Activated naive CD4-positive, alpha-beta T cell treated with anti-CD3 and anti-CD28 coated beads, Interleukin-2, amount 10 ng/mL, durations not matched to agents 7 days and 5 days (primary cell): Measurements from ENCODE around the gene SH2B3.
A peak's percentile ranks its signal among the peaks of the same experiment; 100 is the strongest.
"Not testable (repeated sequence)": the region's sequence is repeated elsewhere in the genome, so short reads cannot be mapped to it uniquely, and the experiment has no call there.

ENCODE experiments used
- CTCF ChIA-PET: fragments of 350-600 bp; sonication (Branson Sonifier 250); formaldehyde crosslinking; loops from one replicate; lab custom pipeline; 2021; ENCODE audit warnings: antibody characterized with exemption; lab: Charles Lee
- DNase-seq: peaks from one replicate; pipeline ENCODE4 v3.0.0-alpha.2; 2020
- H3K27ac Mint-ChIP-seq: one replicate; pipeline ENCODE4 v1.8.0; 2021; ENCODE audit warnings: mild to moderate bottlenecking, moderate library complexity, mixed read lengths
- H3K27me3 Mint-ChIP-seq: one replicate; pipeline ENCODE4 v1.8.0; 2021; ENCODE audit warnings: mild to moderate bottlenecking, mixed read lengths
- H3K36me3 Mint-ChIP-seq: one replicate; pipeline ENCODE4 v1.8.0; 2021; ENCODE audit warnings: mixed read lengths
- H3K4me1 Mint-ChIP-seq: one replicate; pipeline ENCODE4 v1.8.0; 2021; ENCODE audit warnings: mixed read lengths
- H3K4me3 Mint-ChIP-seq: one replicate; pipeline ENCODE4 v1.8.0; 2021; ENCODE audit warnings: mild to moderate bottlenecking, moderate library complexity, mixed read lengths
- H3K9me3 Mint-ChIP-seq: one replicate; pipeline ENCODE4 v1.8.0; 2021; ENCODE audit warnings: mixed read lengths

SH2B3 gene

DNA sequence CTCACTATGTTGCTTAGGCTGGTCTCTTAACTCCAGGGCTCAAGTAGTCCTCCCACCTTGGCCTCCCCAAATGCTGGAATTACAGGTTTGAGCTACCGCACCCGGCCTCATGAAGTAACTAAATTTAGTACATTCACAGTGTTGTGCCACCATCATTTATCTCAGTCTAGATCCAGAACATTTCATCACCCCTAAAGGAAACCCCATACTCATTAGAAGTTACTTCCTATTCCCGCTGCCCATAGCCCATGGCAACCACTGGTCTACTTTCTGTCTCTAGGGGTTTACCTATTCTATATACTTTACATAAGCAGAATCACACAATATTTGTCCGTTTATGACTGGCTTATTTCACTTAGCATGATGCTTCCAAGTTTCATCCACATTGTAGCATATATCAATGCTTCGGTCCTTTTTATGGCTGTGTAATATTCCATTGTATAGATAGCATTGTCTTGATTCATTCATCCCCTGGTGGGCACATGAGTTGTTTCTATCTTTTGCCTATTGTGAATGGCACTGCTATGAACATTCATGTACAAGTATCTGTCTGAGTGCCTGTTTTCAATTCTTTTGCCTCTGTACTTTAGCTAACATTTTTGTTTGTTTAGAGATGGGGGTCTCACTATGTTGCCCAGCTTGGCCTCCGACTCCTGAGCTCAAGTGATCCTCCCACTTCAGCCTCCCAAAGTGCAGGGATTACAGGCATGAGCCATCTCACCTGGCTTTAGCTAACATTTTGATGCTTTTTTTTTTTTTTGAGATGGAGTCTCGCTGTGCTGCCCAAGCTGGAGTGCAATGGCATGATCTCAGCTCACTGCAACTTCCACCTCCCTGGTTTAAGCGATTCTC is 10.2 kb upstream of the SH2B3 start:
- H3K27me3 Mint-ChIP-seq = peaks cover 29% of the 10 kb centered on the region
- no peak overlapping the region for H3K4me3 Mint-ChIP-seq
- no peaks in the 10 kb centered on the region for H3K9me3 Mint-ChIP-seq
- H3K27ac Mint-ChIP-seq = no peak overlapping the region
- H3K4me1 Mint-ChIP-seq = peaks cover 20% of the 10 kb centered on the region
- no peaks in the 10 kb centered on the region for H3K36me3 Mint-ChIP-seq
- CTCF ChIA-PET = interaction anchor here (0.6 to 24.2 kb wide), 25 partner anchors 9 to 699 kb away, joined by 3 to 757 read pairs (median 6); partner anchors contain the start of genes ACAD10, BRAP and PHETA1
- no peak for DNase-seq

DNA sequence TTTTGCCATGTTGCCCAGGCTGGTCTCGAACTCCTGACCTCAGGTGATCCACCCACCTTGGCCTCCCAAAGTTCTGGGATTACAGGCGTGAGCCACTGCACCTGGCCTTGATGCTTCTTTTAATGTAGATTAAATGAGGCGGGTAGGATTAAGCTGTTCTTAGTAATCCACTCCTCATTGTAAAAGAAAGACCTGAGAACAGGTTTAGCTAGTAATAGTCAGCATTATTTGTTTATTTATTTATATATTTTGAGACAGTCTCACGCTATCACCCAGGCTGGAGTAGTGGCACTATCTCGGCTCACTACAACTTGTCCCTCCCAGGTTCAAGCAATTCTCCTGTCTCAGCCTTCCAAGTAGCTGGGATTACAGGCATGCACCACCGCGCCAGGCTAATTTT is 9.5 kb upstream of the SH2B3 start:
- not testable (repeated sequence) for H3K9me3 Mint-ChIP-seq, H3K4me3 Mint-ChIP-seq, H3K36me3 Mint-ChIP-seq, H3K27ac Mint-ChIP-seq, DNase-seq
- Mint-ChIP-seq H3K27me3 (peaks cover 23% of the 10 kb centered on the region), H3K4me1 (peaks cover 22% of the 10 kb centered on the region)
- CTCF ChIA-PET = interaction anchor here (0.9 to 24.2 kb wide), 36 partner anchors 8 to 431 kb away, joined by 3 to 757 read pairs (median 5); partner anchors contain the start of genes ACAD10, BRAP and PHETA1

DNA sequence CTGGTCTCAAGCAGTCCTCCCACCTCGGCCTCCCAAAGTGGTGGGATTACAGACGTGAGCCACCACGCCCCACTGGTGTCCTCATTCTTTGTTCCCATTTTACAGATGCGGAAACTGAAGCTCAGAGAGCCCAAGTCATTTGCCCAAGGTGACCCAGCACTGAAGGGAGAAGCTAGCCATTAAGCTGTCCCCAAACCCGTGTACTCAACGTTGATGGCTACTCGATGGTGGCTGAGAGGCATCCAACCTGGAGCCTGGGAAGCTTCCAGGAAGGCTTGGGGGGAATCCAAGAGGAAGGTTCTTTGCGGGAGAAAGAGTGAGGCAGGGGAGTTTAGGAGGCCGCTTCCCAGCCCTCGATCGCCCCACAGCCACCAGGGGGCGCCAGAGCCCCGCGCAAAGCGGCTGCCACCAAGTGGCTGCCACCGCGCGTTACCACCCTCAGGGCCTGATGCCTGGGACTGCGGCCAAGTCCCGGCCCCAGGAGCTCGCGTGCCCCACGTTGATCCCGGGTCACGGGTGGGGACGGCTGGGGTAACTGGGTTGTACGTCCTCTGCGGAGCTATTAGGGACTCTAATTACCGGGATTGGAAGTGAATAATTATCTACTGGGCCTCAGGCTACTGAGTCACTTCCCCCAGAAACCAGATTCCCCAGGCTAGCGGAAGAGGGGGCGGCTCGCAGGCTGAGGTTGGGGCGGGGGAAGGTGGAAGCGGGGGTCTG is 8.8 kb upstream of the SH2B3 start:
- Mint-ChIP-seq H3K4me1 (peaks cover 22% of the 10 kb centered on the region), H3K36me3 (no peaks in the 10 kb centered on the region), H3K4me3 (peak overlapping the region; percentile 45), H3K27ac (no peak overlapping the region), H3K27me3 (peaks cover 21% of the 10 kb centered on the region), H3K9me3 (no peaks in the 10 kb centered on the region)
- peak; percentile 89 for DNase-seq
- CTCF ChIA-PET = interaction anchor here (0.6 to 24.2 kb wide), 48 partner anchors 8 to 990 kb away, joined by 3 to 757 read pairs (median 5); partner anchors contain the start of genes ACAD10, BRAP and PHETA1

DNA sequence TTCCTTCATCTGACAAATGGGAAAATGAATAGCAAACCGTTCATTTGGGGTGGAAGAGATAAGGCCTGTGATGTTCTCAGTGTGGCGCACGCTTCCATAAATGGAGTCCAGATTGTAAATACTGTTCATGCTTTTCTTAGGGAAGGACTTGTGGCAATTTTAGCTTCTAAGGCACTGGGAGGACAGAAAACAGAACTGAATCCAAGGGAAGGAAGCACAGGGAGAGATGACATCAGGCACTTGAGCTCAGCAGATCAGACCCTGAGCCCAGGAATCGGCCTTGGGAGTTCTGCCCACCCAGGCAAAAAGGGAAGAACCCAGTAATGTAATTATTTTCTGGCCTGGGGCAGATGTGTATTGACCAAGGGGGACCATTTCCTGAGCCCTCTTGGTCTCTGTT is 7.2 kb upstream of the SH2B3 start:
- Mint-ChIP-seq H3K9me3 (no peaks in the 10 kb centered on the region), H3K4me3 (no peak overlapping the region), H3K36me3 (no peaks in the 10 kb centered on the region), H3K27me3 (peaks cover 16% of the 10 kb centered on the region), H3K4me1 (peaks cover 32% of the 10 kb centered on the region), H3K27ac (no peak overlapping the region)
- CTCF ChIA-PET = interaction anchor here (0.6 to 24.2 kb wide), 8 partner anchors 26 to 416 kb away, joined by 3 to 757 read pairs (median 4); no protein-coding TSS in a partner anchor
- DNase-seq = no peak

DNA sequence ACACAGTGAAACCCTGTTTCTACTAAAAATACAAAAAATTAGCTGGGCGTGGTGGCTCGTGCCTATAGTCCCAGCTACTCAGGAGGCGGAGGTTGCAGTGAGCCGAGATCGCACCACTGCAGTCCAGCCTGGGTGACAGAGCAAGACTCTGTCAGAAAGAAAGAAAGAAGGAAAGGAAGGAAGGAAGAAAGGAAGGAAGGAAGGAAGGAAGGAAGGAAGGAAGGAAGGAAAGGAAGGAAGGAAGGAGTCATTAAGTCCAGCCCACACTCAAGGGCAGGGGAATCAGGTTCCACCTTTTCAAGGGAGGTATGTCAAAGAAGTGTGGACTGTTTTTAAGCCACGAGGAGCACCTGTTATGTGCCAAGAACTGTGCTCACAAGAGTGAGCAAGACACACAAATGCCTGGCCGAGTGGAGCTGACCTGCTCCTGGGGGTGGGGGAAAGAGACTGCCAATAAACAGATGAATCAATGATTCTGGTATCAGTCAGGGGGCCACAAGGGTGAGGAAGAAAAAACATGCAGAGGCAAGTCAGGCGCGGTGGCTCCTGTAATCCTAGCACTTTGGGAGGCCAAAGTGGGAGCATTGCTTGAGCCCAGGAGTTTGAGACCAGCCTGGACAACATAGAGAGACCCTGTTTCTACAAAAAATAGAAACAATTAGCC is 5.8 kb upstream of the SH2B3 start:
- not testable (repeated sequence) for DNase-seq, H3K27me3 Mint-ChIP-seq, H3K4me3 Mint-ChIP-seq, H3K9me3 Mint-ChIP-seq, H3K36me3 Mint-ChIP-seq, H3K27ac Mint-ChIP-seq
- CTCF ChIA-PET = interaction anchor here (0.6 to 24.2 kb wide), 6 partner anchors 13 to 286 kb away, joined by 3 to 757 read pairs (median 6); partner anchors contain the start of genes ACAD10 and BRAP
- H3K4me1 Mint-ChIP-seq = peaks cover 45% of the 10 kb centered on the region

DNA sequence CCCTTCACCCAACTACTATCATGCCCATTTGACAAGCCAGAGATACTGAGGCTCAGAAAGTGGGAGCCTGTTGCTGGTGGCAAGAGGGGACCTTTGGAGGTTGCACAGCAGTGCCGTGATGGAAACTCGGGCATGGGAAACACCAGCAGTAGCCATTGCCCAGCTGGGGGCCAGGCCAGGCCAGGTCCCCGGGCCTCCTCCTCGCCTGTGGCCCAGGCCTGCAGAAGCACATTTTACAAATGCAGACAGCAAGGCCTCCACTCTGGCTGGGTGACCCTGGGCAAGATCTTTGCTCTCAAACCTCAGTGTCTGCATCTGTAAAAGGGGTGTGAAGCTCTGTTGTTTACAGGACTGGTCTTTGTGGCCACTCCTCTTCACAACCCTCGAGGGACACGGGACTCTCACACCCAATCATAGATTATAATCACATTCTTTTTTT is 4.5 kb upstream of the SH2B3 start:
- no peaks in the 10 kb centered on the region for H3K36me3 Mint-ChIP-seq
- H3K27me3 Mint-ChIP-seq = peaks cover 5% of the 10 kb centered on the region
- CTCF ChIA-PET = interaction anchor here (0.6 to 24.2 kb wide), 6 partner anchors 11 to 234 kb away, joined by 3 to 757 read pairs (median 4); no protein-coding TSS in a partner anchor
- H3K9me3 Mint-ChIP-seq = no peaks in the 10 kb centered on the region
- peaks cover 48% of the 10 kb centered on the region for H3K4me1 Mint-ChIP-seq
- no peak for DNase-seq
- H3K4me3 Mint-ChIP-seq = no peak overlapping the region
- peak overlapping the region; percentile 31 for H3K27ac Mint-ChIP-seq

DNA sequence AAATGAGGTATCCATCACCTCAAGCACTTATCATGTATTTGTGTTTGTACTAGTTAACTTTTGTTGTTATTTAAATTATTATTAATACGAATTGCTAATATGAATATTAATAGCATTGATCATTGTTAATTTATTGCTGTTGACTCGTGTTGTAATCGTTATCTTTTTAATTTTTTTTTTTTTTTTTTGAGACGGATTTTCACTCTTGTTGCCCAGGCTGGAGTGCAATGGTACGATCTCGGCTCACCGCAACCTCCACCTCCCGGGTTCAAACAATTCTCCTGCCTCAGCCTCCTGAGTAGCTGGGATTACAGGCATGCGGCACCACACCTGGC is 3.3 kb upstream of the SH2B3 start:
- CTCF ChIA-PET = interaction anchor here (1.2 to 24.2 kb wide), 4 partner anchors 10 to 45 kb away, joined by 3 to 757 read pairs (median 18); no protein-coding TSS in a partner anchor

DNA sequence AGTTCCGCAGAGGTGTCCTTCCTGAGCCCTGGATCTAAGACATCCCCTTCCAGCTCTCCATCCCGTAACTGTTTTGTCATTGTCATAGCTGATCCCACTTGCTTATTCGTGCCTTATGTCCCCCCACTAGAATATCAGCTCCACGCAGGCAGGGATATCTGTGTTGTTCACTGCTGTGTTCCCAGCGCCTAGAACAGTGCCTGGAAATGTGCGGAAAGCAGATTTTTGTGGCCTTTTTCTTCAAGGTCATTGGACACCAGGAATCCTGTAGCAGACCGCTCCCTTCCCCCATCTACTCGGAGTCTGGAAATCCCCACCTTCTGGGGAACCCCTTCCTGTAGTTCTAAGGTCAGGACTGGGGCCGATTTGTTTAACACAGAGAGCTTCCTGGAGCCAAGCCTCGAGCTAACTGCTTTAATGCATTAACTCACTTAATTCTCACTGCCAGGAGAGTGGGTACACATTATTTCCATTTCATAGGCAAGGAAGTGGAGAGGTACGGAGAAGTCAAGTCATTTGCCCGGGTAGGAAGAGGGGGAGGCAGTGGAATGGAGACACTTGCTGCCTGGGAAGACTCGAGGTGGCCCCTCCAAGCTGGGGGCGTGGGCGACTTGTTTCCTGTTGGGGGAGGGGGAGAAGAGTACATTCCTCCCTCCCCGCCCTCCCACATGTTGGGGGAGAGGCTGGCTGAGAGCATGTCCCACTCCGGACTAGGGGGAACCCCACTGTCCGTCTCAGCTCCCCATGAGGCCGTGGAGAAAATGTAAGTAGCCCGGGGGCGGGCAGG is 1.2 kb upstream of the SH2B3 start:
- H3K4me1 Mint-ChIP-seq = peaks cover 59% of the 10 kb centered on the region
- peak overlapping the region; percentile 91 for H3K27ac Mint-ChIP-seq
- peak; percentile 61 for DNase-seq
- no peaks in the 10 kb centered on the region for H3K9me3 Mint-ChIP-seq
- H3K27me3 Mint-ChIP-seq = peaks cover 5% of the 10 kb centered on the region
- H3K4me3 Mint-ChIP-seq = peak overlapping the region; percentile 76
- peaks cover 14% of the 10 kb centered on the region for H3K36me3 Mint-ChIP-seq
- CTCF ChIA-PET = interaction anchor here (0.6 to 24.2 kb wide), 12 partner anchors 7 to 125 kb away, joined by 3 to 757 read pairs (median 4); no protein-coding TSS in a partner anchor

More for the DNA sequence above, 3.3 kb upstream of the SH2B3 start:
- not testable (repeated sequence) for DNase-seq, H3K9me3 Mint-ChIP-seq, H3K36me3 Mint-ChIP-seq, H3K27me3 Mint-ChIP-seq, H3K4me3 Mint-ChIP-seq, H3K27ac Mint-ChIP-seq
- peaks cover 51% of the 10 kb centered on the region for H3K4me1 Mint-ChIP-seq

DNA sequence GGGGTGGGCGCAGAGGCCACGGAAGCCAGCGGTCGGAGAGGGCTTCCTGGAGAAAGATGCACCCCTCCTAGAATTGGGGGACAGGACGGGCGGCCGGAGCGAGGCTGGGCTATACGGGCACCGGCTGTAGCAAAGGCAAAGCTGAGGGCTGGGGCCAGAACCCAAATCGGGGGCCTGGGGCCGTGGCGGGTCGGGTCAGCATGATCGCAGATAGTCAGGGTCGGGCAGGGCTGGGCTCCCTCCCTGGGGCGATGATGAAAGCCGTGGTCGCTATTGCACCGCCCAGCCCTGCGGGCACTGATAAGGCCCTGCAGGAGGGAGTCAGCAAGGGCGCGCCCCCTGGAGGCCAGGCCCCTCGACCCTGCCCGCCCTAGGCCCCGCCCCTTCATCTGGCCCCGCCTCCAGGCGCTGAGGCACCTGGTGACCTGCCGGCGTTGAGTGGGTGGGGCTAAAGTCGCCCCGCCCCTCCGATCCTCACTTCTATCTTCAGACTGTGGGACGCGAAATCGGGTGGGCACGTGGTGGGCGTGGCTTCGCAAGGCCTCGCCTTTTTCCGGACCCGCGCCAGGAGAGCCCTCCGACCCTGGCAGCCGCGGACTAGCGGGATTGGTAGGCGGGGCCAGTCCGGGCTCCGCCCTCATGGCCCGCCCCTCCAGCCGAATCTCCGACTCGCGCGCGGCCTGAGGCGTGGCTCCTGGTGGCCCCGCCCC is 419 bp upstream of the SH2B3 start:
- CTCF ChIA-PET = interaction anchor here (0.6 to 24.2 kb wide), 9 partner anchors 8 to 124 kb away, joined by 3 to 757 read pairs (median 5); no protein-coding TSS in a partner anchor
- Mint-ChIP-seq H3K27ac (peak overlapping the region; percentile 91), H3K36me3 (peaks cover 14% of the 10 kb centered on the region), H3K4me3 (peak overlapping the region; percentile 76), H3K9me3 (no peaks in the 10 kb centered on the region), H3K4me1 (peaks cover 61% of the 10 kb centered on the region), H3K27me3 (peaks cover 4% of the 10 kb centered on the region)
- peak; percentile 100 for DNase-seq

DNA sequence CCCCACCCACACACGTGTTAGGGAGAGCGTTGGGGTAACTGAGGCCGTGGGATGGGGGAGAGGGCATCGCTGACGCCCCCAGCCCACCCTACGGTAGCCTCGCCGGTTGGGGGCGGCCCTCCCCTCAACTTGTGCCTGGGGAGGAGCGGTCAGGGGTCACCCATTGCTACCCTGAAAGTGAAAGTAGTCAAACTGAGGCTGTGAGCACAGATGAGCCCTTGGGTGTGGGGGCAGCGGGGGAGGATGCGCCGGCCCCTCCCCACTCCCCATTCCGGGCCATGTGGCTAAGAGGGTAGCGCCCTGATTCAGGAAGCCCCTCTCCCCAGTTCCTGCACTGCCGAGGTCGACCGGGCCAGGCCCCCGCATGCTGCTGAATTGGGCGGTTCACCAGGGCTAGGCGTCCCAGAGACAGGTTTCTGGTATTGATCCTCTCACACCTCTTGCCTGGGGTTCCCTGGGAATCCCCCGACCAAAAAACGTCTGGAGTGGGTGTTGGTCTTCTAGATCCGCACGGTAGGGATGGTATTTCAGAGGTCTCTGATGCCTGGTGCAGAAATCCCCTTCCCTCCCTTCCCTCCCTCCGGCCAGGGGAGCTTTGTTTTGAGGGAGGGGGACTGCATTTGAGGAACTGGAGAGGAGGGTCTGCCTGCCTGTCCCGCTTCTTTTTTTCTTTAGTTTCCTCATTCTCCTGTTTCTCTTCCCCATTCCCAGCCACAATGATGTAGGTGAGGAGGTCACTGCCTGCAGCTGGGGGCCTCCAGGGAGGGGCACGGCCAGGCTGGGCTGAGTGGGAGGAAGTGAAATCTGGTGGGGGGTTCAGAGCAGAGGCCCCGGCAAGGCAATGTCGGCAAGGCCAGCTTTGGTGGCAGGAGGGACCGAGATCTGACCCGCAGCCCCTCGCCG is 1.0 kb downstream of the SH2B3 start:
- no peaks in the 10 kb centered on the region for H3K9me3 Mint-ChIP-seq
- peak overlapping the region; percentile 90 for H3K27ac Mint-ChIP-seq
- H3K4me1 Mint-ChIP-seq = peaks cover 71% of the 10 kb centered on the region
- peak overlapping the region; percentile 96 for H3K4me3 Mint-ChIP-seq
- H3K27me3 Mint-ChIP-seq = no peaks in the 10 kb centered on the region
- H3K36me3 Mint-ChIP-seq = peaks cover 16% of the 10 kb centered on the region
- CTCF ChIA-PET = interaction anchor here (1.4 to 24.2 kb wide), 2 partner anchors 40 to 76 kb away, joined by 3 to 757 read pairs; no protein-coding TSS in a partner anchor
- DNase-seq = peak; percentile 75

DNA sequence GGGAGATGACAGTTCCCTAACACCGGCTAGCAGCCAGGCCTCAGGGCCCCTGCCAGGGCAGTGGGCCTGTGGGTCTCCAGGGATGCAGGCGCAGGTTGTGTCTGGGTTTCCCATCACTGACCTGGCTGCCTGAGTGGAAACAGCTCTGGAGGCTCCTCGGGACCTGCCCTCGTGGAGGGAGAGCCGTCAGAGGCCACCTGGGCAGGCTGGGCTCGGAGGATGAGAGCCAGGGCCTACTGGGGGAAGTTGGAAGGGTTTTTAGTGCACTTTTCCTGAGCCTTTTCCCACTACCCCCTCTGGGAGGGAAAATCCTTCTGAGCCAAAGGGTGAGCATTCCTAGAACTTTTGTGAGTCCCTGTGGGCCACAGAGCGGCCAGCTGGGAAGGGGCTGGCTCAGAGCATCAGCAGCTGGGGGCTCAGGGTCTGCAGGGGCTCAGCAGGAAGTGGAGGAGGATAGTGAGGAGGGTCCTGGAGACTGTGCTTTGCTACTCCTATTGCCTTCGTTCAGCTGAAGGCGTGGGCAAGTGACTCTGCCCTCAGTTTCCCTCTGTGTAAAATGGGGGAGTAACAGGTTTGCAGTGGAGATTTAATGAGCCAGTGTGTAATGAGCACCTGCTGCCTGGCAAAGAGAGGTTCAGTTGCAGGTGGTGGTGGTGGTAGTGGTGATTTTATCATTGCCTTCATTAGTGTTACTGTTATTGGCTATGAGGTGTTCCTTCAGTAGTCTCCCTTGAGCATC is 1.8 kb downstream of the SH2B3 start:
- Mint-ChIP-seq H3K27me3 (no peaks in the 10 kb centered on the region), H3K9me3 (no peaks in the 10 kb centered on the region), H3K36me3 (peaks cover 21% of the 10 kb centered on the region), H3K4me3 (peak overlapping the region; percentile 96), H3K4me1 (peaks cover 80% of the 10 kb centered on the region), H3K27ac (peak overlapping the region; percentile 90)
- DNase-seq = no peak
- CTCF ChIA-PET = interaction anchor here (1.4 to 24.2 kb wide), 3 partner anchors 11 to 75 kb away, joined by 3 to 757 read pairs (median 10); no protein-coding TSS in a partner anchor
